Esophagus muscularis mucosa (tissue), 4 donors: ENCODE data around the gene BASP1. TPM values are rescaled to one million over a fixed set of nuclear protein-coding genes. Genes with fewer than 3 reads are reported as not detected.
A peak's percentile ranks its signal among the peaks of the same experiment; 100 is the strongest.

ENCODE experiments used
- DNase-seq: peaks from one replicate; pipeline ENCODE4 v3.0.0-alpha.2; 2017; ENCODE audit errors: extremely low spot score
- H3K27ac ChIP-seq, 4 donors: fragments of 200-600 bp; sonication (generic); replicated peaks in 1 of 4; 1 replicate in 3 of 4; 2 replicates in 1 of 4; pipeline ENCODE4 v1.5.1; 2016 to 2019; ENCODE audit warnings: mild to moderate bottlenecking in 1 of 4
- H3K27me3 ChIP-seq, 4 donors: fragments of 200-600 bp; sonication (generic); one replicate each; pipeline versions ENCODE4 v1.5.1 to v1.6.0; 2016 to 2019
- H3K36me3 ChIP-seq, 4 donors: fragments of 200-600 bp; sonication (generic); one replicate each; pipeline ENCODE4 v1.5.1; 2016 to 2019
- H3K4me1 ChIP-seq, 4 donors: fragments of 200-600 bp; sonication (generic); one replicate each; pipeline ENCODE4 v1.5.1; 2016 to 2019
- H3K4me3 ChIP-seq, 4 donors: fragments of 200-600 bp; sonication (generic); 1 replicate in 2 of 4; 2 replicates in 2 of 4; pipeline ENCODE4 v1.5.1; 2016 to 2019; ENCODE audit warnings: mild to moderate bottlenecking in 4 of 4, moderate library complexity in 1 of 4
- H3K9me3 ChIP-seq, 4 donors: fragments of 200-600 bp; sonication (generic); 1 replicate in 3 of 4; 2 replicates in 1 of 4; pipeline ENCODE4 v1.5.1; 2016 to 2019
- EP300 ChIP-seq: sonication (generic); formaldehyde crosslinking; IDR thresholded peaks from one replicate; pipeline ENCODE4 v1.6.1; 2017; ENCODE audit warnings: antibody characterized with exemption
- POLR2A ChIP-seq: fragments of 450-650 bp; IDR thresholded peaks from one replicate; pipeline ENCODE4 v1.6.1; 2017; ENCODE audit warnings: antibody characterized with exemption, moderate library complexity, mild to moderate bottlenecking, low read depth
- POLR2AphosphoS5 ChIP-seq, 2 donors: sonication (generic); formaldehyde crosslinking; IDR thresholded peaks; one replicate each; pipeline ENCODE4 v1.6.1; 2017; ENCODE audit warnings: antibody characterized with exemption in 2 of 2
- WGBS: methylation state at CpG from one replicate; pipeline ENCODE4 v1.1.5; 2018; 5-methylcytosine and 5-hydroxymethylcytosine counted together
- intact Hi-C: fragments of 100-400 bp; cut with DNase I; formaldehyde crosslinking; loops from one replicate; pipeline ENCODE4 v1.15.1; 2023
- total RNA-seq, 4 donors: library from RNA; depleted of rRNA; stranded (reverse); fragments of >200 nt; gene quantifications; one replicate each; pipeline versions ENCODE4 v1.1.0 to v1.2.1, GENCODE V29; 2016
- TF ChIP-seq, protein P1 (sequence below), 3 experiments: fragments of 200-600 bp in 2 of 3; fragments of 450-650 bp in 1 of 3; sonication (generic) in 2 of 3; IDR thresholded peaks; one replicate each; pipeline ENCODE4 v1.5.1; 2017 to 2019; ENCODE audit warnings: antibody characterized with exemption in 3 of 3, mild to moderate bottlenecking in 2 of 3, moderate library complexity in 1 of 3

The BASP1 gene
- total RNA-seq, 4 donors from 2014 or later, result 5.4 to 19.7 (median 6.6) TPM

DNA sequence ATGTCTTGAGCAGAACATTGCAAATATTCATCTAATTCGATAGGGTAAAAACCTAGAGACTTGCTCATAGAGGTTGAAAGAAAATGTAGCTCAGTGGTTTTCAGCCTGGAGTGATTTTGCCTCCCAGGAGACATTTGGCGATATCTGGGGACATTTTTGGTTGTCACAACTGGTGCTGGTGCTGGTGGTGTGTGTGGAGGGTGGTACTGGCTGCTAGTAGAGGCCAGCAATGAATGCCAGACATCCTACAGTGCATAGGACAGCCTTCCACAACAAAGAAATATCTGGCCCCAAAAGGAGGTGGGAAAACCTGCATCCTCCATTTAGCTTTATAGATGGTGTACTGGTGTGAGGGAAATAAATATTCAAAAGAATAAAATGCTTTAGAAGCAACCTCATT, 2.1 kb upstream of the BASP1 start:
- peaks cover 6 to 31% (median 30%) of the 10 kb centered on the region in 4 donors for H3K4me1 ChIP-seq
- TF ChIP-seq EP300 (no peak), POLR2A (no peak), POLR2AphosphoS5 (IDR thresholded peaks at IDR 0.05) (no peak)
- TF ChIP-seq, protein P1, sequence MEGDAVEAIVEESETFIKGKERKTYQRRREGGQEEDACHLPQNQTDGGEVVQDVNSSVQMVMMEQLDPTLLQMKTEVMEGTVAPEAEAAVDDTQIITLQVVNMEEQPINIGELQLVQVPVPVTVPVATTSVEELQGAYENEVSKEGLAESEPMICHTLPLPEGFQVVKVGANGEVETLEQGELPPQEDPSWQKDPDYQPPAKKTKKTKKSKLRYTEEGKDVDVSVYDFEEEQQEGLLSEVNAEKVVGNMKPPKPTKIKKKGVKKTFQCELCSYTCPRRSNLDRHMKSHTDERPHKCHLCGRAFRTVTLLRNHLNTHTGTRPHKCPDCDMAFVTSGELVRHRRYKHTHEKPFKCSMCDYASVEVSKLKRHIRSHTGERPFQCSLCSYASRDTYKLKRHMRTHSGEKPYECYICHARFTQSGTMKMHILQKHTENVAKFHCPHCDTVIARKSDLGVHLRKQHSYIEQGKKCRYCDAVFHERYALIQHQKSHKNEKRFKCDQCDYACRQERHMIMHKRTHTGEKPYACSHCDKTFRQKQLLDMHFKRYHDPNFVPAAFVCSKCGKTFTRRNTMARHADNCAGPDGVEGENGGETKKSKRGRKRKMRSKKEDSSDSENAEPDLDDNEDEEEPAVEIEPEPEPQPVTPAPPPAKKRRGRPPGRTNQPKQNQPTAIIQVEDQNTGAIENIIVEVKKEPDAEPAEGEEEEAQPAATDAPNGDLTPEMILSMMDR (IDR thresholded peaks at IDR 0.05), result no peak
- 86% methylated on average over 2 of the region's 2 CpGs for WGBS
- no peak overlapping the region for H3K4me3 ChIP-seq
- peaks cover 0 to 66% (median 29%) of the 10 kb centered on the region in 4 donors for H3K27me3 ChIP-seq
- H3K27ac ChIP-seq, result no peak overlapping the region
- no peaks in the 10 kb centered on the region for H3K36me3 ChIP-seq
- H3K9me3 ChIP-seq, result no peaks in the 10 kb centered on the region
- intact Hi-C loops, result loop anchor here (5.0 kb wide), 1 partner anchor 1102 kb away; no protein-coding TSS in a partner anchor
- no peak for DNase-seq

DNA sequence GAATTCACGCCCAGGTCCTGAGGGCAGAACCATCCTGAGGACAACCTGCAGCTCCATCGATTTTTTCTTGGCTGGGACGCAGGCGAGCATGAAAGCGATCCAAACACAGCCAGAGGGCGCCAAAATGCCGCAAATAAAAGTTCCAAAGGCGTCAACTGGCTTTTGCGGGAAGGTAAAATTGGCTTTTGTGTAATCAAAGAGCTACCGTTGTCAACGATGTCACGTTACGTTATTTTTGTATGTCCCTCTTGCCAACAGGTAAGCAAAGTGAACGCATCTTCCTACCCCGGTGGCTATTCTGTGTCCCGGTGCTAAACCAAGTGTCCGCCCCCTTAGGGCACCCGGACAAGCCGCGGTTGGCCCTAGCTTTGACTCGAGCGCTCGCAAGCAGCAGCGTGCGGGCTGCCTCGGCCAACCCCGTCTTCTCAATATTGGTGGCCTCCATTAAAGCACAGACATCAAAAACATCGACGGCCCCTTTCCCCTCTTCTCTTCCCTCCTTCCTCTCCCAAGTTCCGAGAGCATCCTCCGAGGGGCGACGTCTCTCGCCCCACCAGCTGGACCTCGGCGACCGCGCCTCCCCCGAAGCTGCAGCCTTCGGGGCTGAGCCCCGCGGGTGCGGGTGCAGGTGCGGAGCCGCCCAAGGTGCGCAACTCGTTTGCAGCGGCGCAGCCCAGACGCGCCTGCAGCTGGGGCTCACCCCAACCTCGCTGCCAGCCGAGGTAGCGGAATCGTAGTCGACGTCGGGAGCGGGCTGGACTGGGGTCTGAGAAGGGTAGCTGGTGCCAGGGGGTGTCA, 1.1 kb upstream of the BASP1 start:
- no peak for DNase-seq
- no peaks in the 10 kb centered on the region for H3K9me3 ChIP-seq
- peaks cover 6 to 31% (median 30%) of the 10 kb centered on the region in 4 donors for H3K4me1 ChIP-seq
- intact Hi-C loops, result loop anchor here (5.0 kb wide), 1 partner anchor 1101 kb away; no protein-coding TSS in a partner anchor
- peaks cover 0 to 71% (median 29%) of the 10 kb centered on the region in 4 donors for H3K27me3 ChIP-seq
- 4% methylated on average over 44 of the region's 59 CpGs for WGBS
- H3K4me3 ChIP-seq, result peak overlapping the region; percentile 48 to 61 (median 50)
- TF ChIP-seq, protein P1 (IDR thresholded peaks at IDR 0.05), result peak; percentile 51 to 67 (median 65)
- no peak for TF ChIP-seq POLR2AphosphoS5 (IDR thresholded peaks at IDR 0.05)
- no peak overlapping the region for H3K27ac ChIP-seq
- no peaks in the 10 kb centered on the region for H3K36me3 ChIP-seq

DNA sequence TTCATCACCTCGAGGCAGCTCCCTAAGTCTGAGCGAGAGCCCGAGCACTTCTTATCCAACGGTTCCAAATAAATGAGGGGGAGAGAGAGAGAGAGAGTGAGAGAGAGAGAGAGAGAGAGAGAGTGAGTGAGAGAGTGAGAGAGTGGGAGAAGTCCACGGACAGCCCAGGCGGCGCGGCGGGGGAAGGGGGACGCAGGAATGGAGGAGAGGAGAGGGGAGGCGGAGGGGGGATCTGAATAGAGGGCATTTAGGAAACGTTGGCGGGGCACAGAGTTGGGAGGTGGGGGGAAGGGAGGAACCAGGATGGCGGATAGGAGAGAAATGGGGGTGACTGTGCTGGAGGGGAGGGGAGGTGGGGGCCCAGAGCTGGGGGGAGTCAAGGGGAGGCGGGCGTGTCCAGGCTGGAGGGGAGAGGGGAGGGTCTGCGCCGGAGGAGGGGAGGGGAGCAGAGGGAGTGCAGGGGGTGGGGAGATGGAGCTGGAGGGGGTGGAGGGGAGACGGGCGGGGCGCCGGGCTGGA, 398 bp upstream of the BASP1 start:
- WGBS, result under 1% methylated on average over 14 of the region's 22 CpGs
- H3K27ac ChIP-seq, result no peak overlapping the region
- peaks cover 6 to 31% (median 30%) of the 10 kb centered on the region in 4 donors for H3K4me1 ChIP-seq
- intact Hi-C loops, result loop anchor here (5.0 kb wide), 1 partner anchor 1100 kb away; no protein-coding TSS in a partner anchor
- no peaks in the 10 kb centered on the region for H3K9me3 ChIP-seq
- H3K27me3 ChIP-seq, result peaks cover 0 to 72% (median 29%) of the 10 kb centered on the region in 4 donors
- no peak for DNase-seq
- H3K36me3 ChIP-seq, result no peaks in the 10 kb centered on the region
- TF ChIP-seq EP300, result no peak
- H3K4me3 ChIP-seq, result peak overlapping the region; percentile 48 to 61 (median 50)

DNA sequence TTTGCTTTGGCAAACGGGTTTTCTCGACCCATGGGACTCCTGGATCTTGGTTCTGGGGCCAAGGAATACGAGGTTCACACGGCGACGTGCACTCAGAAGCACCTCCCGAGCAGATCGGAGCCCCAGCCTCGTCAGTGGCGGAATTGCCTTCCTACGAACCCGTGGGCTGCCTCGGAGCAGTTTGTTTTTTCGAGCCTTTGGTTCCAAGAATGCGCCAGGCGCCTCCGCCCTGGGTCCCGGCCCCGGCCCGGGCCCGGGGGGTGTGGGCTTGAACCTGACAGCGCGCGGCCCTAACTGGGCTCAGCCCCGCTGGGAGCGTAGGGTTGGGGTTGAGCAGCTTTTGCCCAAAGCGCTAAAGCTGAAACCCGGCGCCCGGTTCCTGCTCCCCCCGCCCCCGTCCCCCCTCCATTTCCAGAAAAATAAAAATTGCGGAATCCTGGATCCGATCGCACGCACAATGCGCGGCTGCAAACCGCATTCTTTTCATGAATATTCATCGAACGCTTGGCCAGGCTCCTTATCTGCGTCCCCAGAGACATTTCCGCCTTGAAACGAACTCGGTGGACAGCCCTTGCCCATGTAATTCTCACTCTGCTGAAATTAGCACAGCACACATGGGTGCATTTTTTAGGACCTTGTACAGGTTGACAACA, 1.0 kb downstream of the BASP1 start:
- intact Hi-C loops, result loop anchor here (5.0 kb wide), 1 partner anchor 1099 kb away; no protein-coding TSS in a partner anchor
- Histone ChIP-seq H3K27me3 (peaks cover 0 to 81% (median 29%) of the 10 kb centered on the region in 4 donors), H3K9me3 (no peaks in the 10 kb centered on the region), H3K4me3 (peak overlapping the region; percentile 48 to 61 (median 50)), H3K4me1 (peaks cover 6 to 31% (median 30%) of the 10 kb centered on the region in 4 donors), H3K36me3 (no peaks in the 10 kb centered on the region), H3K27ac (peak overlapping the region in 1 of 4 donors; percentile 5)
- TF ChIP-seq, protein P1 (IDR thresholded peaks at IDR 0.05), result no peak
- TF ChIP-seq EP300 (no peak), POLR2AphosphoS5 (IDR thresholded peaks at IDR 0.05) (no peak), POLR2A (no peak)
- DNase-seq, result no peak
- under 1% methylated on average over 20 of the region's 45 CpGs for WGBS

DNA sequence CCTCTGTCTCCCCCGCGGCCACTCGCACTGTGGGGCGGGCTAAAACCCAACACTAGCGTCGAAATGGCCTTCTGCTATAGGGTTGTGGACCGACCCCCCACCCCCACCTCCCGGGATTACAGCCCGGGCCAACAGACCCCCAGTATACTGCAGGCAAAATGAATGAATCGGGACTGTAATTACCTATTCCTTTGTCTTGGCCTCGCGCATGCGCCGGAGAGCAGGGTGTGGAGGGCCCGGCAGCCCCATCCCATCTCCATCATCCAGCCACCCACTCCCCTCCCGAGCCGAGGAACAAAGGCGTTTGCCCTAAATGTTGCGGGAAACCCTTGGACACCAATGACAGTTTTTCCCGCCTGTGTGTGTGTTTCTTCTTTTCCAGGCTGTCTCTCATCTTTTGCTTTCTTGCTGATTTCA, 1.6 kb downstream of the BASP1 start:
- peaks cover 6 to 31% (median 30%) of the 10 kb centered on the region in 4 donors for H3K4me1 ChIP-seq
- intact Hi-C loops, result loop anchor here (5.0 kb wide), 1 partner anchor 1098 kb away; no protein-coding TSS in a partner anchor
- H3K9me3 ChIP-seq, result no peaks in the 10 kb centered on the region
- H3K4me3 ChIP-seq, result peak overlapping the region; percentile 48 to 61 (median 50)
- no peaks in the 10 kb centered on the region for H3K36me3 ChIP-seq
- whole genome bisulfite sequencing, result 19% methylated on average over 10 of the region's 20 CpGs
- no peak for DNase-seq
- TF ChIP-seq, protein P1 (IDR thresholded peaks at IDR 0.05), result no peak
- TF ChIP-seq POLR2A, result no peak
- TF ChIP-seq EP300, result no peak
- TF ChIP-seq POLR2AphosphoS5 (IDR thresholded peaks at IDR 0.05), result no peak
- peaks cover 0 to 87% (median 29%) of the 10 kb centered on the region in 4 donors for H3K27me3 ChIP-seq
- no peak overlapping the region for H3K27ac ChIP-seq
